ENCODE results near the gene OR13H1. TPM values are rescaled to one million over a fixed set of nuclear protein-coding genes. Genes with fewer than 3 reads are reported as not detected.

Gene OR13H1
- total and polyA plus RNA-seq, 2 of the 4 experiments (the other 2 are of a cell fraction), result not detected

- Histone ChIP-seq H2BK5ac (ENCODE audit: low read depth, low read length, poor library complexity, severe bottlenecking) (no peak overlapping the region), H3K14ac (replicated peaks; ENCODE audit: low read depth, low read length) (no peak overlapping the region), H3K23ac (ENCODE audit: low read depth, low read length) (no peak overlapping the region), H4K5ac (ENCODE audit: low read depth, low read length) (no peak overlapping the region), H2BK20ac (ENCODE audit: low read depth, low read length) (no peak overlapping the region), H3K27me3 (ENCODE audit: control insufficient read depth, insufficient read depth, low read length) (peaks cover 3% of the 10 kb centered on the region; the same call in 1 of the 2 replicates), H3K36me3 (ENCODE audit: control insufficient read depth, insufficient read depth, low read length) (no peaks in the 10 kb centered on the region), H2AK9ac (replicated peaks; ENCODE audit: low read depth, low read length, poor library complexity) (no peak overlapping the region), H2BK15ac (ENCODE audit: low read depth, low read length) (no peak overlapping the region), H3K79me1 (ENCODE audit: low read depth in 1 of 2, low read length in 2 of 2) (no peaks in the 10 kb centered on the region), H2AK5ac (ENCODE audit: low read depth, low read length) (no peak overlapping the region), H3K4me2 (ENCODE audit: low read depth, low read length) (no peak overlapping the region), H2AFZ (replicated peaks; ENCODE audit: low read length, poor library complexity) (no peak overlapping the region), H3K9me1 (ENCODE audit: insufficient read depth, low read length) (no peaks in the 10 kb centered on the region), H3K27ac (ENCODE audit: insufficient read depth, low read length) (no peak overlapping the region), H4K91ac (ENCODE audit: insufficient read depth, low read depth, low read length) (no peak overlapping the region), H3K4me3 (ENCODE audit: insufficient read depth, low read depth, low read length) (no peak overlapping the region), H3K9me3 (ENCODE audit: control insufficient read depth, insufficient read depth, low read length) (no peaks in the 10 kb centered on the region), H4K8ac (ENCODE audit: low read depth in 2 of 2, low read length in 2 of 2) (no peak overlapping the region), H2BK120ac (ENCODE audit: low read depth, low read length) (no peak overlapping the region), H4K20me1 (ENCODE audit: insufficient read depth, low read length) (no peaks in the 10 kb centered on the region), H3K18ac (ENCODE audit: low read depth, low read length) (no peak overlapping the region), H3K4ac (ENCODE audit: low read depth, low read length) (no peak overlapping the region), H3K4me1 (ENCODE audit: control insufficient read depth, insufficient read depth, low read length) (no peaks in the 10 kb centered on the region), H3K56ac (ENCODE audit: extremely low read depth, insufficient read depth, low read length) (no peak overlapping the region), H3K9ac (ENCODE audit: low read depth, low read length) (no peak overlapping the region)
- dilution Hi-C loops (cut with HindIII; ENCODE audit: low sequenced_read_pairs, unreplicated experiment), result no loop called here
- POLR2A ChIA-PET (ENCODE audit: unreplicated experiment), result no interaction called here
- CTCF ChIA-PET, result no interaction called here
- in situ Hi-C loops (cut with MboI; ENCODE audit: low sequenced_read_pairs), result no loop called here
- intact Hi-C loops (cut with micrococcal nuclease), result no loop called here
- WGBS, 2 experiments (ENCODE audit: extremely low coverage in 2 of 2, insufficient read length in 1 of 2), result no CpG with 5 or more reads among the region's 4 CpGs
- no TSS peak for BruUV-seq (replicated peaks)
- ATAC-seq (ENCODE audit: low read depth), result no peak
- DNase-seq, result no peak
- TF ChIP-seq ELK1 (IDR thresholded peaks at IDR 0.05; ENCODE audit: borderline replicate concordance, low read depth, low read length) (no peak), FOS (IDR thresholded peaks at IDR 0.05; ENCODE audit: low read depth, low read length) (no peak), CHD1 (IDR thresholded peaks at IDR 0.05; ENCODE audit: low read depth, low read length) (no peak), CEBPB (IDR thresholded peaks at IDR 0.05; ENCODE audit: low read depth, low read length) (no peak), MXI1 (IDR thresholded peaks at IDR 0.05; ENCODE audit: borderline replicate concordance, low read depth, low read length) (no peak), USF2 (IDR thresholded peaks at IDR 0.05; ENCODE audit: low read depth, low read length) (no peak), BHLHE40 (IDR thresholded peaks at IDR 0.05; ENCODE audit: low read depth, low read length) (no peak)
Observed at GRCh38 chrX:131588995-131589394, 45.1 kb downstream of the OR13H1 start.
